ENCODE measurements around the gene SEPTIN1. TPM values are rescaled to one million over a fixed set of nuclear protein-coding genes. Genes with fewer than 3 reads are reported as not detected.

Gene SEPTIN1
- total and polyA plus RNA-seq, 2 of the 13 experiments (the other 11 are each of a cell fraction or from before 2014, with no cell fraction given) = 0.18 to 0.67 TPM

GRCh38 chr16:30335598-30336474 lies 46.5 kb downstream of the SEPTIN1 start (continued):
- TF ChIP-seq CBX2 (IDR thresholded peaks at IDR 0.05; ENCODE audit: low read depth, low read length) = no peak
- TF ChIP-seq CBX2 (CRISPR knock-in tag; IDR thresholded peaks at IDR 0.05; ENCODE audit: low read depth) = no peak
- TF ChIP-seq MAFK (conservative IDR thresholded peaks at IDR 0.05 in 1 of 2, IDR thresholded peaks at IDR 0.05 in 1 of 2; ENCODE audit: low read length in 2 of 2) = no peak
- peak; percentile 83 for TF ChIP-seq ZFP91 (CRISPR knock-in tag; IDR thresholded peaks at IDR 0.05; ENCODE audit: borderline replicate concordance)
- TF ChIP-seq ZBTB8A (CRISPR knock-in tag; IDR thresholded peaks at IDR 0.05; ENCODE audit: borderline replicate concordance, low read depth) = no peak
- no peak for TF ChIP-seq ZNF839 (CRISPR knock-in tag; IDR thresholded peaks at IDR 0.05; ENCODE audit: borderline replicate concordance)
- TF ChIP-seq PRDM4 (CRISPR knock-in tag; IDR thresholded peaks at IDR 0.05; ENCODE audit: borderline replicate concordance) = no peak
- peak; percentile 67; the same call in 1 of the 2 replicates for TF ChIP-seq ZNF784 (CRISPR knock-in tag; IDR thresholded peaks at IDR 0.05; ENCODE audit: borderline replicate concordance)
- TF ChIP-seq FOXM1 (CRISPR knock-in tag; IDR thresholded peaks at IDR 0.05) = no peak
- TF ChIP-seq MTA1 (CRISPR knock-in tag; IDR thresholded peaks at IDR 0.05; ENCODE audit: borderline replicate concordance) = no peak
- no peak; the same call in 1 of the 2 replicates for TF ChIP-seq REL (CRISPR knock-in tag; conservative IDR thresholded peaks at IDR 0.05)
- peak; percentile 56; the same call in 1 of the 2 replicates for TF ChIP-seq ARNTL (CRISPR knock-in tag; IDR thresholded peaks at IDR 0.05)
- TF ChIP-seq KAT7 (CRISPR knock-in tag; IDR thresholded peaks at IDR 0.05; ENCODE audit: borderline replicate concordance) = no peak
- no peak for TF ChIP-seq RFX3 (CRISPR knock-in tag; IDR thresholded peaks at IDR 0.05)
- peak; percentile 51 for TF ChIP-seq JUN (CRISPR knock-in tag; IDR thresholded peaks at IDR 0.05)
- no peak for TF ChIP-seq ZEB1 (IDR thresholded peaks at IDR 0.05; ENCODE audit: insufficient replicate concordance, low read depth)
- peak; percentile 82 for TF ChIP-seq GZF1 (CRISPR knock-in tag; IDR thresholded peaks at IDR 0.05)
- TF ChIP-seq ZNF275 (CRISPR knock-in tag; IDR thresholded peaks at IDR 0.05; ENCODE audit: borderline replicate concordance) = peak; percentile 42; the same call in 1 of the 2 replicates
- peak; percentile 75 for TF ChIP-seq REPIN1 (CRISPR knock-in tag; IDR thresholded peaks at IDR 0.05; ENCODE audit: borderline replicate concordance, low read depth)
- TF ChIP-seq ZZZ3 (CRISPR knock-in tag; IDR thresholded peaks at IDR 0.05; ENCODE audit: borderline replicate concordance) = no peak
- TF ChIP-seq ZNF143 (CRISPR knock-in tag; IDR thresholded peaks at IDR 0.05) = peak; percentile 38; the same call in 1 of the 2 replicates
- no peak; the same call in 1 of the 2 replicates for TF ChIP-seq KLF11 (CRISPR knock-in tag; IDR thresholded peaks at IDR 0.05)
